Choroid plexus epithelial cell (primary cell): ENCODE results near the gene PPP1R3A.

ENCODE experiments used
- DNase-seq: peaks from one replicate; pipeline ENCODE4 v3.0.0-alpha.2; 2010; ENCODE audit warnings: low read depth
- H3K4me3 ChIP-seq: 2 replicates; pipeline ENCODE4 v1.5.1; 2011; ENCODE audit warnings: low read depth, mild to moderate bottlenecking, control low read depth, low read length, moderate library complexity
- TF ChIP-seq, protein P1 (sequence below): conservative IDR thresholded peaks from 2 replicates; pipeline ENCODE4 v1.5.1; 2011; ENCODE audit warnings: low read depth, mild to moderate bottlenecking, control low read depth, inconsistent platforms, low read length, moderate library complexity

PPP1R3A gene

GRCh38 chr7:113880559-113880958, 38.2 kb downstream of the PPP1R3A start:
- DNase-seq: no peak
- TF ChIP-seq, protein P1, sequence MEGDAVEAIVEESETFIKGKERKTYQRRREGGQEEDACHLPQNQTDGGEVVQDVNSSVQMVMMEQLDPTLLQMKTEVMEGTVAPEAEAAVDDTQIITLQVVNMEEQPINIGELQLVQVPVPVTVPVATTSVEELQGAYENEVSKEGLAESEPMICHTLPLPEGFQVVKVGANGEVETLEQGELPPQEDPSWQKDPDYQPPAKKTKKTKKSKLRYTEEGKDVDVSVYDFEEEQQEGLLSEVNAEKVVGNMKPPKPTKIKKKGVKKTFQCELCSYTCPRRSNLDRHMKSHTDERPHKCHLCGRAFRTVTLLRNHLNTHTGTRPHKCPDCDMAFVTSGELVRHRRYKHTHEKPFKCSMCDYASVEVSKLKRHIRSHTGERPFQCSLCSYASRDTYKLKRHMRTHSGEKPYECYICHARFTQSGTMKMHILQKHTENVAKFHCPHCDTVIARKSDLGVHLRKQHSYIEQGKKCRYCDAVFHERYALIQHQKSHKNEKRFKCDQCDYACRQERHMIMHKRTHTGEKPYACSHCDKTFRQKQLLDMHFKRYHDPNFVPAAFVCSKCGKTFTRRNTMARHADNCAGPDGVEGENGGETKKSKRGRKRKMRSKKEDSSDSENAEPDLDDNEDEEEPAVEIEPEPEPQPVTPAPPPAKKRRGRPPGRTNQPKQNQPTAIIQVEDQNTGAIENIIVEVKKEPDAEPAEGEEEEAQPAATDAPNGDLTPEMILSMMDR: no peak
- H3K4me3 ChIP-seq: no peak overlapping the region

- H3K4me3 ChIP-seq: no peak overlapping the region
- TF ChIP-seq, protein P1: no peak
- DNase-seq: no peak
Measured at GRCh38 chr7:113878394-113878992, 40.3 kb downstream of the PPP1R3A start.

- TF ChIP-seq, protein P1: no peak
- H3K4me3 ChIP-seq: no peak overlapping the region
- no peak for DNase-seq
Measured at GRCh38 chr7:113875224-113875623, 43.6 kb downstream of the PPP1R3A start.

DNA sequence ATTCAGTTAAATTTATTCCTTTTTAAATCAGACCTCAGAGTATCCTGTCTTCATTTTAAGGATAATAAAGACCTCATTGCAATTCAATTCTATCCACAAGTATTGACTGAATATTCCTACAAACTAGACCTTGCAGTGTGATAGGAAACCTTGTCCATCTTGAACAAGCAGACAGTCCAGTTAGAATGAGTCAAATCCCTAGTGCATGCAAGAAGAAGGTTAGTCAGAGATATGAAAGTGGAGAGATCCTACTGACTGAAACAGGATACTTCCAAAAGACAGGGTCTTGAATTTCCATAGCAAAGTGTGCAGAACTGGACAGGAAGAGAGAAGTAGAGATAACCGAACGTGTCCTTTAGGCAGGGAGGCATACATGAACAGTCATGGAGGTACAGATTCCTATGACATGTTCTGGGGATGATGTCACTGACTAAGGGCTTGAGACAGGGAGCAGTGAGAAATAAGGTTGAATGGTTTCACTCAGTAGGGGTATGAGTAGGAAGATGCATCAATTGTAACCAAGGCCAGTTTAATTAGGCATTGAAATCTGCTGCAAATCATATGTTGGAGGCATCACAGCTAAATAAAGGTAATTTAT, 45.2 kb downstream of the PPP1R3A start:
- DNase-seq: peak; percentile 22
- H3K4me3 ChIP-seq: no peak overlapping the region
- TF ChIP-seq, protein P1: no peak

- no peak overlapping the region for H3K4me3 ChIP-seq
- TF ChIP-seq, protein P1: no peak
- no peak for DNase-seq
Measured at GRCh38 chr7:113872981-113873380, 45.8 kb downstream of the PPP1R3A start.

- H3K4me3 ChIP-seq: no peak overlapping the region
- DNase-seq: no peak
- TF ChIP-seq, protein P1: no peak
Measured at GRCh38 chr7:113867325-113867724, 51.5 kb downstream of the PPP1R3A start.

DNA sequence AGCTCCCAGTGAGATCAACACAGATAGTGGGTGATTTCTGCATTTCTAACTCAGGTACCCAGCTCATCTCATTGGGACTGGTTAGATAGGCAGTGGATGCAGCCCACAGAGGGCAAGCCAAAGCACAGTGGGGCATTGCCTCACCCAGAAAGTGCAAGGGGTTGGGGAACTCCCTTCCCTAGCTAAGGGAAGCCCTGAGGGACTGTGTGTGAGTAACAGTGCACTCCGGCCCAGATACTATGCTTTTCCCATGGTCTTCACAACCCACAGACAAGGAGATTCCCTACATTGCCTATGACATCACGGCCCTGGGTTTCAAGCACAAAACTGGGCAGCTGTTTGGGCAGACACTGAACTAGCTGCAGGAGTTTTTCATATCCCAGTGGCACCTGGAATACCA, 62.8 kb downstream of the PPP1R3A start:
- DNase-seq: no peak
- TF ChIP-seq, protein P1: no peak
- H3K4me3 ChIP-seq: no peak overlapping the region
